ENCODE data around the gene MDC1.
"Not testable (repeated sequence)": the region's sequence is repeated elsewhere in the genome, so short reads cannot be mapped to it uniquely, and the experiment has no call there.

Gene MDC1

DNA sequence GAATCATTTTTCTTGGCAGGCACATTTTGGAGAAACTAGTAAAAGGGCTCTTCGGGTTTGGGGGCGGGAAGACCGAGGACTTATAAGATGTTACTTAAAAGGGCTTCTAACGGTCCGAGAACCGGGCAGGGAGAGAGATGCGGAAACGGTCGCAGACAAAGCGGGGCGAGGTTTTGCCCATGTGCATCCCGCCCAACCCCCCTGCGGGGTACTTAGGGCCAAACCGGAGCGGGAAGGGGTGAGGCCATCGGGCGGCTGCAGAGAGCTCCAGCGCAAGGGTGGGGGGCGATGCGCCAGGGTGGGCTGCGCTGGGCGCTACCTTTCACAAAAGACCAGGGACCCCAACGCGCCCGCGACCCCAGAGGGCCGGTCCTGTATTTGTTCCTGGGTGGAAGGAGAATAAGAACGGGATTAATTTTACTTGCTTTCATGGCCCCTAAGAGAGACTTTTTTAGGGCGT, 3.7 kb upstream of the MDC1 start:
- peak overlapping the region; percentile 81 for H3K4me3 ChIP-seq (ENCODE audit: low read depth, low read length)
- TF ChIP-seq, protein P1, sequence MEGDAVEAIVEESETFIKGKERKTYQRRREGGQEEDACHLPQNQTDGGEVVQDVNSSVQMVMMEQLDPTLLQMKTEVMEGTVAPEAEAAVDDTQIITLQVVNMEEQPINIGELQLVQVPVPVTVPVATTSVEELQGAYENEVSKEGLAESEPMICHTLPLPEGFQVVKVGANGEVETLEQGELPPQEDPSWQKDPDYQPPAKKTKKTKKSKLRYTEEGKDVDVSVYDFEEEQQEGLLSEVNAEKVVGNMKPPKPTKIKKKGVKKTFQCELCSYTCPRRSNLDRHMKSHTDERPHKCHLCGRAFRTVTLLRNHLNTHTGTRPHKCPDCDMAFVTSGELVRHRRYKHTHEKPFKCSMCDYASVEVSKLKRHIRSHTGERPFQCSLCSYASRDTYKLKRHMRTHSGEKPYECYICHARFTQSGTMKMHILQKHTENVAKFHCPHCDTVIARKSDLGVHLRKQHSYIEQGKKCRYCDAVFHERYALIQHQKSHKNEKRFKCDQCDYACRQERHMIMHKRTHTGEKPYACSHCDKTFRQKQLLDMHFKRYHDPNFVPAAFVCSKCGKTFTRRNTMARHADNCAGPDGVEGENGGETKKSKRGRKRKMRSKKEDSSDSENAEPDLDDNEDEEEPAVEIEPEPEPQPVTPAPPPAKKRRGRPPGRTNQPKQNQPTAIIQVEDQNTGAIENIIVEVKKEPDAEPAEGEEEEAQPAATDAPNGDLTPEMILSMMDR (IDR thresholded peaks at IDR 0.05; ENCODE audit: low read depth, low read length, missing control alignments): no peak
- no peak for DNase-seq (ENCODE audit: low read depth)

DNA sequence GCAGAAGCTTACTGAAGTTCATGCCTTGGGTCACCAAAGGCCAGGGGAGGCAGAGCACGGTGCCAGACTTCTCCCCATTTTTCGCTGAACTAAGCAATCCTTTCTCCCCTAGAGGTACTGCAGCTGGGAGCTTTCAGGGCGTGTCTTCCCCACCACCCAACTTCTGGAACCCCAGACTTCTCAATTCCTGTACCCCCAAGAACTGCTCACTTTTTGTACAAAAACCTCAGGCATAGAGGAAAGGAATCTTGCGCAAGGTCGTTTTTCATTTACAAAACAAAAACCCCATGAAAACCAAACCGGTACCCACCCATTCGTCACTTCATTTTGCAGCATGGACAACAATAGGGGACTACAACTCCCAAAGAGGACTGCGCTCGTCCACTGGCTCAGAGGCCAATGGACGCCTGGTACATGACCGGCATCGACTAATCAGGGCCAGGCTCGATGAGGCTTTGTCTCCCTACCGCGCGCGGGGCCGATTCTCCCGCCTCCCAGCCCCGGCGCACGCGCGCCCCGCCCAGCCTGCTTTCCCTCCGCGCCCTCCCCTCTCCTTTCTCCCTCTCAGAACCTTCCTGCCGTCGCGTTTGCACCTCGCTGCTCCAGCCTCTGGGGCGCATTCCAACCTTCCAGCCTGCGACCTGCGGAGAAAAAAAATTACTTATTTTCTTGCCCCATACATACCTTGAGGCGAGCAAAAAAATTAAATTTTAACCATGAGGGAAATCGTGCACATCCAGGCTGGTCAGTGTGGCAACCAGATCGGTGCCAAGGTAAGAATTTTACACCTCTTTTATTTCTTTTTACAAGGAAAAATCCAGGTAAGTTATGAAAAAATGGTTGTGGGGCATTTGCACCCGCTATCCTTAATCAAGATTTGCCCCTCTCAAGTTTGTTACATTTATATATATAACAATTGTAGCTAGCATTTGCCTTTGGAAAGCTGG, 3.0 kb upstream of the MDC1 start, which contains the start of gene TUBB:
Gene TUBB, plus strand, starts transcription at position 562 of the 947 bp plus-strand sequence. Its CDS starts 155 bp downstream, at position 717.
- peak; percentile 95 for DNase-seq (ENCODE audit: low read depth)
- peak within 1 kb of the TSS; percentile 81 for H3K4me3 ChIP-seq (ENCODE audit: low read depth, low read length)
- TF ChIP-seq, protein P1 (IDR thresholded peaks at IDR 0.05; ENCODE audit: low read depth, low read length, missing control alignments): peak; percentile 9

DNA sequence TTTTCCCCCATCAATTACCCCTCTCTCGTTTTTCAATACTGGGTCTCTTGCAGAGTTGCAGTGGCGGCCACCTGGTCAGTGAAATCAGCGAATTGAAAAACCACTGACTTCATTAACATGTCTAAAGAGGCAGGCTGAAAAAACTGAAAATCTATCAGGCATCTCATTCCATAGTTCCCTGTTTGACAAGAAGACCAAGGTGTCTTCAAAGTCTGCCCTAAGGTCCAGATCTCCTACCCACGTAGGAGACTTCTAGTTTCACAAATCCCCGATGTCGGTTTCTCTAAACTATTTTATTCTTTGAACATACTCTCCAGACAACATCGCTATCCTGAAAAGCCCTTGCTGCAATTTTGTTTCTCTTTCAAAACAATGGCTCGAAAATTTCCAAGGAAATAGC, 2.3 kb upstream of the MDC1 start:
- peak overlapping the region; percentile 81 for H3K4me3 ChIP-seq (ENCODE audit: low read depth, low read length)
- no peak for DNase-seq (ENCODE audit: low read depth)
- TF ChIP-seq, protein P1 (IDR thresholded peaks at IDR 0.05; ENCODE audit: low read depth, low read length, missing control alignments): no peak

DNA sequence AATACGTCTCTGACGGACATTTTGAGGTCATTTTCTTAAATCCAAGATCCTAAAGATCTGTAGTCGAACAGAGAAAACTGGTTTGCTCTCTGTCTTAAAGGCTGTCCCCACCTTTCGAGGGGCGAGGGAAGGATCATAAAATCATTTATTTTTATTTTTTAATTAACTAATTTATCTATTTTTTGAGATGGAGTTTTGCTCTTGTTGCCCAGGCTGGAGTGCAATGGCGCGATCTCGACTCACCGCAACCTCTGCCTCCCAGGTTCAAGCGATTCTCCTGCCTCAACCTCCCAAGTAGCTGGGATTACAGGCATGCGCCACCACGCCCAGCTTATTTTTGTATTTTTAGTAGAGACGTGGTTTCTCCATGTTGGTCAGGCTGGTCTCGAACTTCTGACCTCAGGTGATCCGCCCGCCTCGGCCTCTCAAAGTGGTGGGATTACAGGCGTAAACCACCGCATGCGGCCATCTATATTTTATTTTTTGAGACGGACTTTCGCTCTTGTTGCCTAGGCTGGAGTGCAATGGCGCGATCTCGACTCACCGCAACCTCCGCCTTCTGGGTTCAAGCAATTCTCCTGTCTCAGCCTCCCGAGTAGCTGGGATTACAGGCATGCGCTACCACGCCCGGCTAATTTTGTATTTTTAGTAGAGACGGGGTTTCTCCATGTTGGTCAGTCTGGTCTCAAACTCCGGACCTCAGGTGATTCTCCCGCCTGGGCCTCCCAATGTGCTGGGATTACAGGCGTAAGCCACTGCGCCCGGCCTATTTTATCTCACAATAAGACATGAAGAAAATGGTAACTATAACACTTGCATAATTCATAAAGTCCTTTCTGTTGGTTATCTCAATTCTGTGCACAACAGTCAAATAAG, 1.0 kb upstream of the MDC1 start:
- peak overlapping the region; percentile 81 for H3K4me3 ChIP-seq (ENCODE audit: low read depth, low read length)
- not testable (repeated sequence) for DNase-seq (ENCODE audit: low read depth)

DNA sequence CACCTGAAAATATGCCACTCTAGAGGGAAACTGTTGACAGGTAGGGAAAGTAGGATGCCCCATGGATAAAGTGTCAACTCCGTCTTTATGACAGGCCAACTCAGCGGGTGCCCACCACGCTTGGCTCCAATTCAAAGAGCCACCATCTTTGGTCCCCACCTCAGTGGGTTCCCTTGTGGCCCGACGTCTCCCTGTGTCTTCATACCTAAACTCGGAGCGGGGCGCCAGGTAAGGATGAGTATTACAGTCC, 277 bp downstream of the MDC1 start:
- TF ChIP-seq, protein P1 (IDR thresholded peaks at IDR 0.05; ENCODE audit: low read depth, low read length, missing control alignments): no peak
- DNase-seq (ENCODE audit: low read depth): no peak

DNA sequence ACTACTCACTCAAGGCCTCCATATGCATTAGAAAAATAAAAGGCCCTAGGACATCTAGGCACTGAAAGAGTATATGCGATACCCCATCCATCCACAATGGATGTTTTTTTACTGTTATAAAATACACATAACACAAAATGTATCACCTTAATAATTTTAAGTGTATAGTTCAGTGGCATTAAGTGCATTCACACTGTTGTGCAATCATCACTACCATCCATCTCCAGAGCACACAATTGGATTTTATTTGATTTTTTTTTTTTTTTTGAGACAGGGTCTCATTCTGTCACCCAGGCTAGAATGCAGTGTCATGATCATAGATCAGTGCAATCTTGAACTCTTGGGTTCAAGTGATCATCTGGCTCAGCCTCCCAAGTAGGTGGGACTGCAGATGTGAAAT, 2.8 kb downstream of the MDC1 start:
- no peak overlapping the region for H3K4me3 ChIP-seq (ENCODE audit: low read depth, low read length)
- TF ChIP-seq, protein P1 (IDR thresholded peaks at IDR 0.05; ENCODE audit: low read depth, low read length, missing control alignments): no peak
- DNase-seq (ENCODE audit: low read depth): no peak

More for the DNA sequence above, 277 bp downstream of the MDC1 start:
- H3K4me3 ChIP-seq (ENCODE audit: low read depth, low read length): peak overlapping the region; percentile 90

DNA sequence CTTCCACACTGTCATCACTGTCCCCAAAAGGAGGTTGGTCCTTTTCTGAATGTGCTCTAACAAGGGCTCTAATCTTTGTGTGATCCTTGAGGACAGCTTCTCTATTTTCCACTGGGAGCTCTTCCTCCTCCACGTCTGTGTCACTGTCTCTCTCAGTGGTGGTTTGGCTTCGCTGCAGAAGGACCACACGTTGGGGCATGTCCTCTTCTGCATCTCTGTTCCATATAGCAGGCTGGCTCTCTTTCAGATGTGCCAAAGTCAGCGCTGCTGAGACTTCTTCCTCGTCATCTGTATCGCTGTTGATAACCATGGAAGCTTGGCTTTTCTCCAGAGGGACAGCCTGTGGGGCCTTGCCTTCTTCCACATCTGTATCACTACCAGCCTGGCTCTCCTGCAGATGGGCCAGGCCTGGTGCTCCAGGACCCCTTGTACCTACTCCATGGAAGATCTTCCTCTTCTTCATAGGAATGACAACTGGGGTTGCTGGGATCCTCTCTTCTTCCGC, 4.6 kb downstream of the MDC1 start:
- no peak overlapping the region for H3K4me3 ChIP-seq (ENCODE audit: low read depth, low read length)
- TF ChIP-seq, protein P1 (IDR thresholded peaks at IDR 0.05; ENCODE audit: low read depth, low read length, missing control alignments): no peak
- no peak for DNase-seq (ENCODE audit: low read depth)
